ENCODE results near the gene EDC3. TPM values are rescaled to one million over a fixed set of nuclear protein-coding genes. Genes with fewer than 3 reads are reported as not detected.

EDC3 gene
- total and polyA plus RNA-seq, 9 of the 15 experiments (the other 6 are each of a cell fraction or from before 2014, with no cell fraction given): 11.7 to 63.9 (median 32.8) TPM

GRCh38 chr15:74695597-74696397 lies at the start of gene EDC3 (continued):
- TF ChIP-seq SMAD3 (CRISPR knock-in tag; conservative IDR thresholded peaks at IDR 0.05) (no peak), GATAD2B (IDR thresholded peaks at IDR 0.05; ENCODE audit: borderline replicate concordance) (no peak), PRMT5 (CRISPR knock-in tag; IDR thresholded peaks at IDR 0.05) (no peak), CC2D1A (IDR thresholded peaks at IDR 0.05) (no peak), ATF6 (CRISPR knock-in tag; IDR thresholded peaks at IDR 0.05) (no peak; the same call in 1 of the 2 replicates), ZNF277 (CRISPR knock-in tag; IDR thresholded peaks at IDR 0.05; ENCODE audit: borderline replicate concordance) (no peak), AFF4 (CRISPR knock-in tag; IDR thresholded peaks at IDR 0.05) (no peak), EWSR1 (IDR thresholded peaks at IDR 0.05; ENCODE audit: borderline replicate concordance, low read depth, partially characterized antibody) (no peak), NFE2L1 (tag; IDR thresholded peaks at IDR 0.05; ENCODE audit: borderline replicate concordance, low read depth) (no peak), ARHGAP35 (IDR thresholded peaks at IDR 0.05; ENCODE audit: partially characterized antibody) (no peak), TGIF2 (CRISPR knock-in tag; IDR thresholded peaks at IDR 0.05) (no peak), PATZ1 (CRISPR knock-in tag; IDR thresholded peaks at IDR 0.05; ENCODE audit: borderline replicate concordance) (no peak), USF1 (CRISPR knock-in tag; IDR thresholded peaks at IDR 0.05) (no peak), THRA (IDR thresholded peaks at IDR 0.05) (no peak), SRSF9 (IDR thresholded peaks at IDR 0.05; ENCODE audit: borderline replicate concordance, low read depth, low read length) (no peak)

Measured in K562 (cell line).